ENCODE results near the gene CYSRT1.

Gene CYSRT1

GRCh38 chr9:137227054-137227852 is 2.3 kb downstream of the CYSRT1 start, which contains the start of gene RNF224:
Gene RNF224, plus strand, starts transcription at chr9:137227502. Its CDS starts 834 bp downstream, at chr9:137228336.
- peak; percentile 71 to 77 for DNase-seq

DNA sequence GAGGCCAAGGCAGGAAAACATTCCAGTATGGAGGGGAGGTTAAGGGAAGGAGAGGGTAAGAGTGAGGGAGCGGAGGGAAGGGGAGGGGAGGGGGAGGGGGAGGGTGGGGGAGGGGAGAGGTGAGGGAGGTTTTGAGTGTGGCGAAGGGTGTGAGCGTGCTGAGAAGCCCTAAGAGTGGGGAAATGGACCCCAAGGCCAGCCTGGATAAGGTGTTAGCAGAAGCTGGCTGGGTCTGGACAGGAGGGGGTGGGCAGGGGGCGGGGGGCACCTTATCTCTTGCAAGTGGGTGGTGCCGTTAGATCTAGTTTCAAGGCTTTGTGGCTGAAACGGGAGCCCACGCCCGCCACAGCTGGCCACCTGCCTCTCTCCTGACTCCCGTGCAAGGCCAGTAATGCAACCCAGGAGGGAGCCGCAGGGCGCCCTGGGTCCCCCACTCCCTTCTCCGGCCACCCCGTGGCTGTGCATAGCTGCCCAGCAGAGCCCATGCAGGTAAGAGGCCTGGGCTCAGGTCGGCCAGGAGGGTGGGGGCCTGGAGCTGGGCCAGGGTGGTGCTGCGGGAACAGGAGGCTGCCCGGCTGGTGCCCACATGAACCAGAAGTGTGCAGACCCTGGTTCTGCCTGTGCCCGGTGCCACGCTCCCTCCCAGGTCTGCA is 3.0 kb downstream of the CYSRT1 start:
- no peak for DNase-seq

DNA sequence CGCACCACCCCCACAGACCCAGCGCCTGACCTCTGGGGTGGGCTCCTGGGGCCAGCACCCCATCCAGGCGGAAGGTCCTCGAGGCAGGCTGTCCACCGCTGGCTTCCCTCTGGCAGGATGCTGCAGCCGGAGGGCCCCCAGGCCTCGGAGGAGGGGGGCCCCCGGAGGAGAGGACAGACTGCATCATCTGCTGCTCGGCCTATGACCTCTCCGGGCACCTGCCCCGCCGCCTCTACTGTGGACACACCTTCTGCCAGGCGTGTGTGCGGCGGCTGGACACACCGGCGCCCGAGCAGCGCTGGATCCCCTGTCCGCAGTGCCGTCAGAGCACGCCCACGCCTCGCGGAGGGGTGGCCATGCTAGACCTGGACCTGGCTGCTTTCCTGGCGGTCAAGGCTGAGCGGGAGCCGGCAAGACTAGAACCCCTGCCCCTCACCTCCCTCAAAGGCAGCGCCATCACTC is 3.6 kb downstream of the CYSRT1 start:
- DNase-seq, result no peak

GRCh38 chr9:137228968-137229896 is 4.3 kb downstream of the CYSRT1 start:
- no peak for DNase-seq

- DNase-seq, result no peak
Observed at GRCh38 chr9:137229903-137230704, 5.1 kb downstream of the CYSRT1 start.

GRCh38 chr9:137230705-137231371 is 5.9 kb downstream of the CYSRT1 start, which contains the start of gene SLC34A3:
Gene SLC34A3, plus strand, starts transcription at chr9:137230901. Its CDS starts 802 bp downstream, at chr9:137231703.
- DNase-seq, result no peak

DNA sequence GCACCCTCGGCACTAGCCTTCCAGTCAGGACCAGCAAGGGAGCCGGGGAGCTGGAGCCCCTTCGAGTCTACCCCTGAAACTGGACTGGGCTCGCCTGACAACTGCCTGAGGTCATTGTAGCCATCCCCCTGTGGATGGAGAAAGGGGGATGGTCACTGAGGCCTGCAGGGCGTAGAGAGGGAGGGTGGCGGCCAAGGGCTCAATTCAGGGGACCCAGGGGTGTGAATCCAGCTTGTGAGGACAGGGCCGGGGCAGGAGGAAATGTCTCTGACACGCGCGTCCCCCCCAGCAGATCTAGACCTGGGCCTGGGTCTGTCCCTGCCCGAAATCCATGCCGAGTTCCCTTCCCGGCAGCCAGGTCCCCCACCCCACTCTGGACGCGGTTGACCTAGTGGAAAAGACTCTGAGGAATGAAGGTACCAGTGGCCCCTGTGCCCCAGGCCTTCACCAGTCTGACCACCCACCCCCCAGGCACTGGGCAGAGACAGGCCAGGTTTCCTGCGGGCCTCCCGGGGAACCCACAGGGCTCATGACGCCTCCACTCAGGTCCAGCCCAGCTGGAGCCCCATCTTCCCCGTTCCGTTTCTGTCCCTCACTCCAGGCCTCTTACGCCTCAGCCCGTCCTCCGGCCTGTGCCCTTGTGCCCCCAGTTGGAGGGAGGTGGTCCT is 6.5 kb downstream of the CYSRT1 start:
- no peak for DNase-seq

DNA sequence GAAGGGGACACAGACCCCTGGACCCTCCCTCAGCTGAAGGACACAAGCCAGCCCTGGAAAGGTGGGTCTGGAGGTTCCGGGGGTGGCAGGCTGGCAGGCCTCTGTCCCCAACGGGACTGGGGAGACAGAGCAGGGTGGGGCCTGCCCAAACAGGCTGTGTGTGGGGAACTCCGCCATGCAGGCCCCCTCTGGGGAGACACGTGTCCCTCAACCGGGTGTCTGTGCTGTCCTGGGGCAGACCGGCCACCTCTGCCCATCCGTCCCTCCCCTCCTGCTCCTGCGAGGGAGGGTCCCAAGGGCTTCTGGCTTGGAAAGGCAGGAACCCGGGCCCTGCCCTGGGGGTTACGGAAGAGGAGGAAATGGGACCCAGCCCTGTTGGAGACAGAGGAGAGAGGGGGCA is 7.1 kb downstream of the CYSRT1 start:
- no peak for DNase-seq

DNA sequence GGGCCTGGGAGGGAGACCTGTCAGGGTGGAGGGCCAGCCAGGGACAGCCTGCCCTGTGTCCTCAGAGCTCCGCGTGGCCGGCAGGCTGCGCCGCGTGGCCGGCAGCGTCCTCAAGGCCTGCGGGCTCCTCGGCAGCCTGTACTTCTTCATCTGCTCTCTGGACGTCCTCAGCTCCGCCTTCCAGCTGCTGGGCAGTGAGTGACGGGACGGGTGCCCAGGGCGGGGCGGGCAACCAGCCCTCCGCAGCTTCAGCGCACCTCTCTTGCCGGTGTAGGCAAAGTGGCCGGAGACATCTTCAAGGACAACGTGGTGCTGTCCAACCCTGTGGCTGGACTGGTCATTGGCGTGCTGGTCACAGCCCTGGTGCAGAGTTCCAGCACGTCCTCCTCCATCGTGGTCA is 7.5 kb downstream of the CYSRT1 start:
- DNase-seq, result no peak

DNA sequence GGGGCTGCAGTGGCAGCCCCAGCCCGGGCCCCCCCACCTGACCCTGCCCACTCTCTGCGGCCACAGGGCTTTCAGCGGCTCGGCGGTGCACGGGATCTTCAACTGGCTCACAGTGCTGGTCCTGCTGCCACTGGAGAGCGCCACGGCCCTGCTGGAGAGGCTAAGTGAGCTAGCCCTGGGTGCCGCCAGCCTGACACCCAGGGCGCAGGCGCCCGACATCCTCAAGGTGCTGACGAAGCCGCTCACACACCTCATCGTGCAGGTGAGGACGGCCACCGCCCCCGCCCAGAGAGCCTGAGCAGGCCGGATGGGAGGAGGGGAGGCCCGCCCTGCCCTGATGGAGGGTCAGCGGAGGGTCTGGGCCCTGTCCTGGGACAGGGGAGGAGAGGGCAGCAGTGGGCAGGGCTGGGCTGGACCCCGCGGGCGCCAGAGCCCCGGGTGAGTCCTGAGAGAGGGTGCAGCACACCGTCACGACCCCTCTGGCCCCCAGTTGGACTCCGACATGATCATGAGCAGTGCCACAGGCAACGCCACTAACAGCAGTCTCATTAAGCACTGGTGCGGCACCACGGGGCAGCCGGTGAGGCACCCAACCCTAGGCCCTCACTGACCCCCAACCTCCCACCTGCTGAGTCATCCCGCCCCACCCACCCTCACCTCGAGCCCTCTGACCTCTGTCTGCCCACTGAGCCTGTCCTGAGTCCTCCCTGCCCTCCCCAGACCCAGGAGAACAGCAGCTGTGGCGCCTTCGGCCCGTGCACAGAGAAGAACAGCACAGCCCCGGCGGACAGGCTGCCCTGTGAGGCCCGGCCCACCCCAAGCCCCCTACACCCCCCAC is 8.4 kb downstream of the CYSRT1 start:
- peak in 1 of 2 experiments; percentile 41 for DNase-seq

DNA sequence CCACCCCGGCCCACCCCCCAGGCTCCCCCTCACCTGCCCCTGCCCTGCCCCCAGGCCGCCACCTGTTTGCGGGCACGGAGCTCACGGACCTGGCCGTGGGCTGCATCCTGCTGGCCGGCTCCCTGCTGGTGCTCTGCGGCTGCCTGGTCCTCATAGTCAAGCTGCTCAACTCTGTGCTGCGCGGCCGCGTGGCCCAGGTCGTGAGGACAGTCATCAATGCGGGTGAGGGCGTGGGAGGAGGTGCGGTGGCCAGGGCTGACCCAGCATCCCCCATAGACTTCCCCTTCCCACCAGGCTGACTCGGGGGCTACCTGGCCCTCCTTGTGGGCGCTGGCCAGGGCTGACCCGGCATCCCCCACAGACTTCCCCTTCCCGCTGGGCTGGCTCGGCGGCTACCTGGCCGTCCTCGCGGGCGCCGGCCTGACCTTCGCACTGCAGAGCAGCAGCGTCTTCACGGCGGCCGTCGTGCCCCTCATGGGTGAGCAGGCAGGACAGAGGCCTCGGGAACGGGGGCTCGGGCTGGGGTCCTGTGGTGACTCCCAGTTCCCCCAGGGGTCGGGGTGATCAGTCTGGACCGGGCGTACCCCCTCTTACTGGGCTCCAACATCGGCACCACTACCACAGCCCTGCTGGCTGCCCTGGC is 9.2 kb downstream of the CYSRT1 start:
- no peak for DNase-seq

- no peak for DNase-seq
Observed at GRCh38 chr9:137234758-137235423, 9.9 kb downstream of the CYSRT1 start.

GRCh38 chr9:137235424-137236237 is 10.7 kb downstream of the CYSRT1 start:
- no peak for DNase-seq

DNA sequence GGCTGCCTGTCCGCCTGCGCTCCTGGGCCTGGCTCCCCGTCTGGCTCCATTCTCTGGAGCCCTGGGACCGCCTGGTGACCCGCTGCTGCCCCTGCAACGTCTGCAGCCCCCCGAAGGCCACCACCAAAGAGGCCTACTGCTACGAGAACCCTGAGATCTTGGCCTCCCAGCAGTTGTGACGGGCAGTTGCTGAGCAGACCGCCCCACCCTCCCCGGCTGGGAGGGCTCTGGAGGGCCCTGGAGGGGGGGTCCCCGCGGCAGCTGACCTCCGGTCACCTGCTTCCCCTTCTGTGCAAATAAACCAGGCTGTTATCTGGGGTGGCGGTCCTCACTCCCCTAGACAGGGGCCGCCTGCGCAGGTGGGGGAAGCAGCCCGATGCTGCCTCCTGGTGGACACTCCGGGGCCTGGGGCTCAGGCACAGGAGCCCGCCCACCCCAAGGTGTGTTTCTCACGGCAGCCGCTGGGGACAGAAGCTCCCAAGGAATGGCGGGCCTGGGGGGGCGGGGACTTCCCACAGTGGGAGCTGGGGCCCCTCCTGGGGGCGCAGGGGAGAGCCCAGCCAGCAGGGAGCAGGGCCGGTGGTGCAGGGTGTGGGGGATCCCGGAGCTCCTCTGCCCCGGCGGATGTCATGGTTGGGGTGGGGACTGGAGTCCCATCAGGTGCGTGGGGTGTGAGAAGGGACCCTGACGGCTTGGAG is 11.4 kb downstream of the CYSRT1 start:
- peak; percentile 74 to 84 for DNase-seq

- no peak for DNase-seq
Observed at GRCh38 chr9:137236936-137237421, 12.0 kb downstream of the CYSRT1 start.

DNA sequence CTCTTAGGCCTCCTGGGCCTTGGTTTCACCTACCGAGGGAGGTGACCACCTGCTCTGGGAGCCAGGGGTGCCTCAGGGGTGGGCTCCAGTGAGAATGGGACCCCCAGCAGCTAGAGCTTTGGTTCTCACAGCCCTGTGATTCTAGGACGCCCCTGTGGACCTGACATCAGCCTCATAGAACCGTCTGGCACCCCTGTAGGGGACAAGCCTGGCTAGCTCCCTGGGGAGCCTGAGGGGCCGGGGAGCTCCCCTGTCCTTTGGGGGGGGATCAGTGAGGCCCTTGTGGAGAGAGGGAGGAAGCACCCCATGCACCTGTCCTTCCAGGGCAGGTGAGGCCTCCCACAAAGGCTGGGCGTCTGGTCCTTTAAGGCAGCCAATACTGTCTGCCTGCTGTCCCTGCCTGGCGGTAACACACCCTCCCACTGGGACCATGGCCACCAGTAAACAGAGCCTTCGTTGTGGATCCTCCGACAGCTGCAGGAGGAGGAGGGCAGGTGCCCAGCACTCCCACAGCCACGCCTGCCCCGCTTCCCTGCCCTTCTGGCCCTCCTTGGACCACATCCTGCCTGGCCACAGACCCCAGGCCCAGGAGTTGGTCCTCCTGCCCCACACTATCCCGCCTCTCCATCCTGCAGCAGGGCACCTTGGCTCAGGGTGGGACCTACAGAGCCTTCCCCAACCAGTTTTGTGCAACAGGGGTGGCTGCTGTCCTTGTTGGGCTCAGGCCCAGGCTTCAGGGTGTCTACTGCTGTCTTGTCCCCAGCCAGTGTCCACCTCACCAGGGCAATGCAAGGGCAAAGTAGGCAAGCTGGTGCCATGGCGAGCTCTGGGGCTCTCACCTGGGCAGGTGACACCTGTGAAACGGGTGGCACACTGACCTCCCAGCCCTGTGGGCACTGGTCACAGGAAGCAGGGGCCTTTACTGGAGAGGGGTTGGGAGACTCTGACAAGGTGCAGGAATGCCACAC is 13.1 kb downstream of the CYSRT1 start:
- DNase-seq, result peak; percentile 87 to 88

All from SHP77 (cell line).